Mesendoderm (in vitro differentiated cells): ENCODE measurements around the gene TLE4.

Experiments
- DNase-seq: peaks from one replicate; pipeline ENCODE4 v3.0.0; 2013
- H2AK5ac ChIP-seq: 2 replicates; pipeline ENCODE4 v1.6.1; 2013; ENCODE audit warnings: low read length, inconsistent platforms
- H2BK120ac ChIP-seq: 2 replicates; pipeline ENCODE4 v1.6.1; 2013; ENCODE audit warnings: low read depth, mild to moderate bottlenecking, low read length, moderate library complexity, mixed read lengths
- H2BK15ac ChIP-seq: replicated peaks from 2 replicates; pipeline ENCODE4 v1.6.1; 2013; ENCODE audit warnings: low read depth, mild to moderate bottlenecking, moderate library complexity
- H2BK5ac ChIP-seq: 2 replicates; pipeline ENCODE4 v1.6.1; 2013; ENCODE audit warnings: low read length, inconsistent platforms
- H3K18ac ChIP-seq: 2 replicates; pipeline ENCODE4 v1.6.1; 2013; ENCODE audit warnings: mild to moderate bottlenecking, low read length, mixed read lengths
- H3K23ac ChIP-seq: one replicate; pipeline ENCODE4 v1.6.1; 2013; ENCODE audit warnings: low read length
- H3K27ac ChIP-seq: 2 replicates; pipeline ENCODE4 v1.5.1; 2013; ENCODE audit warnings: low read depth, mild to moderate bottlenecking, inconsistent platforms, low read length, moderate library complexity
- H3K27me3 ChIP-seq: 2 replicates; pipeline ENCODE4 v1.6.1; 2013; ENCODE audit warnings: low read length, control low read depth, mild to moderate bottlenecking, inconsistent platforms; ENCODE audit not compliant: insufficient read depth, poor library complexity
- H3K36me3 ChIP-seq: 2 replicates; pipeline ENCODE4 v1.6.1; 2013; ENCODE audit warnings: low read length, inconsistent platforms; ENCODE audit not compliant: control insufficient read depth, insufficient read depth
- H3K4ac ChIP-seq: one replicate; pipeline ENCODE4 v1.6.1; 2013; ENCODE audit warnings: low read depth, mild to moderate bottlenecking, low read length, moderate library complexity
- H3K4me1 ChIP-seq: 2 replicates; pipeline ENCODE4 v1.6.1; 2013; ENCODE audit warnings: low read depth, low read length, inconsistent platforms; ENCODE audit not compliant: control insufficient read depth
- H3K4me2 ChIP-seq: 2 replicates; pipeline ENCODE4 v1.6.1; 2013; ENCODE audit warnings: low read length
- H3K4me3 ChIP-seq: 2 replicates; pipeline ENCODE4 v1.5.1; 2013; ENCODE audit warnings: mild to moderate bottlenecking, low read length
- H3K56ac ChIP-seq: one replicate; pipeline ENCODE4 v1.6.1; 2013; ENCODE audit warnings: low read length
- H3K79me1 ChIP-seq: 2 replicates; pipeline ENCODE4 v1.6.1; 2013; ENCODE audit warnings: low read length, inconsistent platforms
- H3K79me2 ChIP-seq: 2 replicates; pipeline ENCODE4 v1.6.1; 2013; ENCODE audit warnings: mild to moderate bottlenecking, low read length; ENCODE audit not compliant: control insufficient read depth, insufficient read depth
- H3K9ac ChIP-seq: 2 replicates; pipeline ENCODE4 v1.6.1; 2013; ENCODE audit warnings: low read length, inconsistent platforms
- H4K5ac ChIP-seq: one replicate; pipeline ENCODE4 v1.6.1; 2013; ENCODE audit warnings: low read length
- H4K8ac ChIP-seq: one replicate; pipeline ENCODE4 v1.6.1; 2013; ENCODE audit warnings: low read depth, mild to moderate bottlenecking, control low read depth, low read length, moderate library complexity
- WGBS: extraction: QIAGEN DNeasy Blood & Tissue Kit; methylation state at CpG from one replicate; pipeline ENCODE4 v1.1.7; 2013; ENCODE audit warnings: low lambda C conversion rate, missing lambda C conversion rate; ENCODE audit not compliant: insufficient coverage; ENCODE audit errors: extremely low coverage; 5-methylcytosine and 5-hydroxymethylcytosine counted together

Gene TLE4

DNA sequence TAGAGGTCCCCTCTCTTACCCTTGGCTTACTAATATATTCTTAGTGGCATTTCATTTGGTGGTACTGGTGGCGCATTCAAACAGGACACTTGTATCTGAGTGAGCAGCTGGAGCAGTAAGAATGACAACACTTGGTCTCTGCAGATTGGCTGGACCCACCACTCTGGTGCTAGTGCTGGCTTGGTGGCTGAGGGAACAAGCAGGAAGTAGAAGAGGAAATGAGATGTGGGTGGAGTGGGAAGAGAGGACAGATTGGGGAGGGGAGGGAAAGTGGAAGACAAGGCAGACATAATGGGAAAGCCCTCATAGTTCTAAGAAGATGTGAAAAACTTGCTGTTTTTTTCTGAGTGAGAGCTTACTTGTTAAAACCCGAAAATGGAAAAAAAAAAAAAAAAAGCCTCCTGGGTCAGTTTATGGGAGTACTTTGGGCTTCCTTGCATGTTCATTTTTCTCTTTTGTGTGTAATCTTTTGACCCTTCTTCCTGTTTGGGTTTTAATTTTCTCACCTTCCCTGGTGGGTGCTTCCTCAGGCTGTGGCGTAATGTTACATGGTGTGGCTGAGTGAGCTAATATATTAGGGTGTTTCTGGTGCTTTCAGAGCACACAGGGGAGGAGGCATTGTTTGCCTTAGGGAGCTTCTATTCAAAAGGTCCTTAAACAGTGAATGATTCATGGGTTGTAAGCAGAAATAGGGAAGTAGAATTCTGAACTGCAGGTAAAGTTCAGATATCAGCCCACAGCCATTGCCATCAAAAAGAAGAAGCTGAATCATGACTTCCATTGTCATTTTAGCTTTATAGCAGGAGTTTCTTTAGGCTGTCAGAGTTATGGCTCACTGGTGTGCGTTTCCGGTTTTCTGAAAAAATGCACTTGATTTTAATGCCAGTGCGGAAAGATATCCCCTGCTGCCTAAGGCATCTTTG, 52.3 kb downstream of the TLE4 start:
- H3K79me2 ChIP-seq, result peaks cover 4% of the 10 kb centered on the region
- no peak overlapping the region for H3K4me2 ChIP-seq
- H2BK5ac ChIP-seq, result no peak overlapping the region
- H3K4me3 ChIP-seq, result no peak overlapping the region
- no peak overlapping the region for H3K18ac ChIP-seq
- no peak overlapping the region for H3K4ac ChIP-seq
- H3K23ac ChIP-seq, result no peak overlapping the region
- H2BK15ac ChIP-seq, result no peak overlapping the region
- no peak overlapping the region for H3K9ac ChIP-seq
- no peaks in the 10 kb centered on the region for H3K27me3 ChIP-seq
- peaks cover 10% of the 10 kb centered on the region for H3K79me1 ChIP-seq
- no peak overlapping the region for H2BK120ac ChIP-seq
- WGBS, result no CpG with 5 or more reads among the region's 6 CpGs
- H4K5ac ChIP-seq, result no peak overlapping the region
- no peak overlapping the region for H4K8ac ChIP-seq
- no peaks in the 10 kb centered on the region for H3K36me3 ChIP-seq
- peak; percentile 65 for DNase-seq
- H2AK5ac ChIP-seq, result no peak overlapping the region
- H3K56ac ChIP-seq, result no peak overlapping the region
- H3K27ac ChIP-seq, result no peak overlapping the region
- H3K4me1 ChIP-seq, result peaks cover 5% of the 10 kb centered on the region

- Histone ChIP-seq H3K9ac (no peak overlapping the region), H4K5ac (no peak overlapping the region), H3K23ac (no peak overlapping the region), H3K36me3 (no peaks in the 10 kb centered on the region), H3K27me3 (no peaks in the 10 kb centered on the region), H2BK120ac (no peak overlapping the region), H3K4ac (no peak overlapping the region), H4K8ac (no peak overlapping the region), H3K27ac (no peak overlapping the region), H3K4me2 (no peak overlapping the region), H2BK5ac (no peak overlapping the region), H2BK15ac (no peak overlapping the region), H3K79me1 (peaks cover 2% of the 10 kb centered on the region), H2AK5ac (no peak overlapping the region), H3K56ac (no peak overlapping the region), H3K4me1 (no peaks in the 10 kb centered on the region), H3K18ac (no peak overlapping the region), H3K4me3 (no peak overlapping the region), H3K79me2 (no peaks in the 10 kb centered on the region)
- no CpG with 5 or more reads among the region's 2 CpGs for WGBS
- no peak for DNase-seq
These were observed 58.0 kb downstream of the TLE4 start for GRCh38 chr9:79629721-79630120.

DNA sequence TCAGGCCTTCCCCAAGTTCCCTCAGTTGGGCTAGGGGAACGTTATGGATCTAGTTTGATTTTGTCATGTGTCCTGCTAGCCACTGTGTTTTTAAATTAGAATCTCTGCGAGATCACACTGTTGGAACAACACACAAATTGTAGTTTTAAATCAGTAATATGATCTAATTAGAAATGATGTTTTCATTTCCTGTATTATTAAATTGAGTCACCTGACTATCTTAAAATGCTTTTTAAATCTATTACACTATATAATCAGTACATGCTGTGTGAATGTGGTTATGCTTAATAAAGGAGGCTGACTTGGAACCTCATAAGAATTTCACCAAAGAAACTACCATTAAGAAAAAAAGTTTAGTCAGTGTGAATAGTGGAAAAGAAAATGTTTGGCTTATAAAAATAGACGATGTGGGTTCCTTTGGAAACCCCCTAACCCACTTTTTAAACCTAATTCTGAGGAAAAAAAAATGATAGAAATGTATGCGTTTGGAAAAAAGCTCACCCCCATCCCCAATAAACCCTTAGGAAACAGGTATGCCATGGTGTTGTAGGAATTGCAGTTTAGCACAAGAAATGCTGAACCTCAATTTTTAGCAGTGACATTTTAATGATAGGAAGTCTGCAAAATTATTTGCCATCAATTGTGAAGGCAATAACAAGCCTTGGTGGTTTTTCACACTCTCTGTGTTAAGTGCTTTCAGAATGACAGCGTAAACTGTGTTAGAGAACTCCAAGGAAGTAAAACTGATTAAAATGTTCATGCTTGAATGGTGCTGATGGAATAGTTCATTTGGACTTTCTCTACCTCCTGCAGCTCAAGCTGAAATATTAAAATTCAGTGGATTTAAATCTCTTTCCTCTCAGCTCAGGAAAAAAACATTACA, 59.0 kb downstream of the TLE4 start:
- no peak overlapping the region for H3K27ac ChIP-seq
- no peak overlapping the region for H2BK15ac ChIP-seq
- DNase-seq, result no peak
- H3K4me1 ChIP-seq, result no peaks in the 10 kb centered on the region
- no peak overlapping the region for H4K5ac ChIP-seq
- no peaks in the 10 kb centered on the region for H3K27me3 ChIP-seq
- no peak overlapping the region for H2BK5ac ChIP-seq
- H3K9ac ChIP-seq, result no peak overlapping the region
- H3K79me1 ChIP-seq, result peaks cover 4% of the 10 kb centered on the region
- H4K8ac ChIP-seq, result no peak overlapping the region
- no peak overlapping the region for H3K56ac ChIP-seq
- WGBS, result no CpG with 5 or more reads among the region's 5 CpGs
- H3K36me3 ChIP-seq, result no peaks in the 10 kb centered on the region
- no peak overlapping the region for H2BK120ac ChIP-seq
- no peak overlapping the region for H3K4ac ChIP-seq
- H3K23ac ChIP-seq, result no peak overlapping the region
- H3K4me2 ChIP-seq, result no peak overlapping the region
- no peaks in the 10 kb centered on the region for H3K79me2 ChIP-seq
- H3K18ac ChIP-seq, result no peak overlapping the region
- H2AK5ac ChIP-seq, result no peak overlapping the region
- no peak overlapping the region for H3K4me3 ChIP-seq

GRCh38 chr9:79632060-79632459, 60.3 kb downstream of the TLE4 start:
- Histone ChIP-seq H3K36me3 (no peaks in the 10 kb centered on the region), H2BK5ac (no peak overlapping the region), H3K79me2 (no peaks in the 10 kb centered on the region), H2BK120ac (no peak overlapping the region), H3K23ac (no peak overlapping the region), H3K4ac (no peak overlapping the region), H3K27me3 (no peaks in the 10 kb centered on the region), H3K4me3 (no peak overlapping the region), H3K4me2 (no peak overlapping the region), H3K56ac (no peak overlapping the region), H2BK15ac (no peak overlapping the region), H3K27ac (no peak overlapping the region), H3K79me1 (peaks cover 7% of the 10 kb centered on the region), H2AK5ac (no peak overlapping the region), H3K9ac (no peak overlapping the region), H4K8ac (no peak overlapping the region), H3K4me1 (no peaks in the 10 kb centered on the region), H3K18ac (no peak overlapping the region), H4K5ac (no peak overlapping the region)
- WGBS, result no CpG with 5 or more reads among the region's 5 CpGs
- DNase-seq, result no peak

DNA sequence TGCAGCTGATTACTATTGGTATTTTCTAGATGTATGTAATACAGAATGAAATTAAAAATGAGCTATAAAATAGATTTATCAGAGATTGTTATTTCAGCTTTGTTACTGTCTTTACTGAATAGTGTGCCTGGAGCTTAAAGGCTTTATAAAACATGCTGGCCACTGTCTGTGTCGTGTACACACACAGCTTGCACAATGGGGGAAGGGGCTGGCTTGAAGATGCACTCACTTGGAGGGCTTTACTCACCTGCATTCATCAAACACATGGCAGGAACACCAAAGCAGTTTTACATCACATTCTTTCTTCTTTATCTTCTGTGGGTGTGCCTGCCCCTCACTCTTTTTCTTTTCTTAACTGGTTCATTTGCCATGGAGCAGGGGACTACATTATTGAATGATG, 60.9 kb downstream of the TLE4 start:
- no peak overlapping the region for H2BK120ac ChIP-seq
- DNase-seq, result no peak
- no CpG with 5 or more reads among the region's 1 CpG for WGBS
- H4K8ac ChIP-seq, result no peak overlapping the region
- no peak overlapping the region for H3K27ac ChIP-seq
- H2AK5ac ChIP-seq, result no peak overlapping the region
- no peak overlapping the region for H3K23ac ChIP-seq
- no peak overlapping the region for H3K4me3 ChIP-seq
- H3K18ac ChIP-seq, result no peak overlapping the region
- H3K27me3 ChIP-seq, result no peaks in the 10 kb centered on the region
- no peak overlapping the region for H4K5ac ChIP-seq
- no peak overlapping the region for H2BK15ac ChIP-seq
- H3K4me1 ChIP-seq, result no peaks in the 10 kb centered on the region
- H3K4ac ChIP-seq, result no peak overlapping the region
- no peaks in the 10 kb centered on the region for H3K36me3 ChIP-seq
- no peak overlapping the region for H2BK5ac ChIP-seq
- H3K79me2 ChIP-seq, result no peaks in the 10 kb centered on the region
- no peak overlapping the region for H3K56ac ChIP-seq
- no peak overlapping the region for H3K4me2 ChIP-seq
- peaks cover 7% of the 10 kb centered on the region for H3K79me1 ChIP-seq
- no peak overlapping the region for H3K9ac ChIP-seq
